Measurements from ENCODE around the gene KNDC1. TPM values are rescaled to one million over a fixed set of nuclear protein-coding genes. Genes with fewer than 3 reads are reported as not detected.
"Not testable (repeated sequence)": the region's sequence is repeated elsewhere in the genome, so short reads cannot be mapped to it uniquely, and the experiment has no call there.

KNDC1 gene
- total and polyA plus RNA-seq, 8 donors, result 0.05 to 1.7 (median 0.58) TPM; not detected in 1

DNA sequence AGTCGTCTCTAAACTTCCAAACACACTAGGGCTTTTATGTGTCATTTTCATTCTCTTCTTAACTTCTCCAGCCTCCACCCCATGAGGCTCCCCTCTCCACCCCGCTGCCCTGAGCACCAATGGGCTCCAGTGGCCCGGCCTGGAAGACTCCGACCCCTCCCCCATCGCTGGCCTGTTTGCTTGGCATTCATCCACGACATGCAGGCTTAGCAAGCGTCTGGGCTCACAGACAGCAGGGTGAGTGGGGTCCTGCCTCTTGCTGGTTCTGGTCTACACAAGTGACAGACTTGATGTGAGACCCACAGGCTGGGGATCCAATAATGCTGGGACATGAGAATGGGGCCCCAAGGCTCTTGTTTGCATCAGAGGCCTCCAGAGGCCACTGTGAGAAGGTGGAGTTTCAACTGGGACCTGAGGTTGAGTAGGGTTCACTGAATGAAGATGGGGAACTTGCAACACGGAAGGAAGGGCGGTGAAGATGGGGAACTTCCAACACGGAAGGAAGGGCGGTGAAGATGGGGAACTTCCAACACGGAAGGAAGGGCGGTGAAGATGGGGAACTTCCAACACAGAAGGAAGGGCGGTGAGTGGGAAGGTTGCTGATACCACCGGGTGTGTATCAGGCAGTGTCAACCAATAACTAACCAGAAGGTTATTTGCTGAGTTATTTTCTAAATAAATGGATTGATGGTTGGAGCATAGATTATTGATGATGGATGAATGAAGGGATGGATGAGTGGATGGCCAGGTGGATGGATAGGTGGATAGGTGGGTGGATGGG, 14.0 kb downstream of the KNDC1 start:
- DNase-seq, result no peak
- peaks cover 0 to 7% (median 0%) of the 10 kb centered on the region in 4 donors for H3K9me3 ChIP-seq
- intact Hi-C loops (cut with DNase I; ENCODE audit: low total_unique reads), result no loop called here
- 82 to 92% (median 88%) methylated on average over 15 of the region's 15 CpGs for WGBS, 5 donors
- TF ChIP-seq CTCF (IDR thresholded peaks at IDR 0.05) (no peak), POLR2A (IDR thresholded peaks at IDR 0.05) (no peak), POLR2AphosphoS5 (IDR thresholded peaks at IDR 0.05) (no peak), EP300 (IDR thresholded peaks at IDR 0.05) (no peak)
- H3K27ac ChIP-seq, result no peak overlapping the region
- H3K27me3 ChIP-seq, result peaks cover 0 to 6% (median 0%) of the 10 kb centered on the region in 3 donors
- no peaks in the 10 kb centered on the region for H3K36me3 ChIP-seq
- H3K4me1 ChIP-seq, result no peaks in the 10 kb centered on the region
- no peak overlapping the region for H3K4me3 ChIP-seq

- 60 to 81% (median 76%) methylated on average over 3 of the region's 3 CpGs for WGBS, 5 donors
- Histone ChIP-seq H3K36me3 (no peaks in the 10 kb centered on the region), H3K4me1 (no peaks in the 10 kb centered on the region), H3K4me3 (no peak overlapping the region), H3K27ac (no peak overlapping the region), H3K9me3 (peaks cover 0 to 7% (median 0%) of the 10 kb centered on the region in 4 donors), H3K27me3 (peaks cover 0 to 6% (median 0%) of the 10 kb centered on the region in 3 donors)
- TF ChIP-seq POLR2AphosphoS5 (IDR thresholded peaks at IDR 0.05) (no peak), POLR2A (IDR thresholded peaks at IDR 0.05) (no peak), CTCF (IDR thresholded peaks at IDR 0.05) (no peak), EP300 (IDR thresholded peaks at IDR 0.05) (no peak)
- no peak for DNase-seq
- intact Hi-C loops (cut with DNase I; ENCODE audit: low total_unique reads), result no loop called here
These were observed 14.8 kb downstream of the KNDC1 start for GRCh38 chr10:133174689-133175263.

DNA sequence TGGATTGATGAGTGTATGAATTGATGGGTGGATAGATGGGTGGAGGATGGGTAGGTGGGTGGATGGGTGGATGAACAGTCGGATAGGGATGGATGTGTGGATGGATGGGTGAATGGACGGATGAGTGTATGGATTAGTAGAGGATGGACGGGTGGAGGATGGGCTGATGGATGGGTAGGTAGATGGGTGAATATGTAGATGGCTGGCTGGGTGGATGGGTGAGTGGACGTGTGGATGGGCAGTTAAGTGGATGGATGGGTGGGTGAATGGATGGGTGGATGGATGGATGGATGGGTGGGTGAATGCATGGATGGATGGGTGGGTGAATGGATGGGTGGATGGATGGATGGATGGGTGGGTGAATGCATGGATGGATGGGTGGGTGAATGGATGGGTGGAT, 15.6 kb downstream of the KNDC1 start:
- H3K9me3 ChIP-seq; H3K4me3 ChIP-seq; H3K4me1 ChIP-seq; DNase-seq; H3K36me3 ChIP-seq; H3K27ac ChIP-seq; intact Hi-C loops (cut with DNase I; ENCODE audit: low total_unique reads): not testable (repeated sequence)
- WGBS, 5 donors, result 80 to 91% (median 90%) methylated on average over 4 of the region's 4 CpGs
- H3K27me3 ChIP-seq, result peaks cover 0 to 12% (median 0%) of the 10 kb centered on the region in 3 donors

- 88 to 95% (median 93%) methylated on average over 2 to 4 of the region's 4 CpGs for WGBS, 5 donors
- Histone ChIP-seq H3K27ac (no peak overlapping the region), H3K9me3 (peaks cover 0 to 7% (median 0%) of the 10 kb centered on the region in 4 donors), H3K36me3 (no peaks in the 10 kb centered on the region), H3K4me3 (no peak overlapping the region), H3K27me3 (peaks cover 0 to 19% (median 0%) of the 10 kb centered on the region in 3 donors), H3K4me1 (no peaks in the 10 kb centered on the region)
- intact Hi-C loops (cut with DNase I; ENCODE audit: low total_unique reads), result no loop called here
- DNase-seq, result no peak
- TF ChIP-seq EP300 (IDR thresholded peaks at IDR 0.05) (no peak), POLR2AphosphoS5 (IDR thresholded peaks at IDR 0.05) (no peak), POLR2A (IDR thresholded peaks at IDR 0.05) (no peak), CTCF (IDR thresholded peaks at IDR 0.05) (no peak)
These were observed 16.5 kb downstream of the KNDC1 start for GRCh38 chr10:133176546-133176945.
